HEK293T (cell line): ENCODE measurements around the gene TIMP2.

ENCODE experiments used
- BHLHE40 ChIP-seq: fragments of 450-650 bp; IDR thresholded peaks from 2 replicates; pipeline ENCODE4 v1.6.1; 2016; ENCODE audit warnings: mild to moderate bottlenecking, moderate library complexity, borderline replicate concordance
- ELF4 ChIP-seq: fragments of 450-650 bp; IDR thresholded peaks from 2 replicates; pipeline ENCODE4 v1.6.1; 2017; ENCODE audit warnings: antibody characterized with exemption
- FOXA1 ChIP-seq: fragments of 450-650 bp; IDR thresholded peaks from 2 replicates; pipeline ENCODE4 v1.6.1; 2016; ENCODE audit warnings: mild to moderate bottlenecking
- FOXM1 ChIP-seq: fragments of 450-650 bp; IDR thresholded peaks from 2 replicates; pipeline ENCODE4 v1.6.1; 2017; ENCODE audit warnings: mild to moderate bottlenecking, borderline replicate concordance
- L3MBTL2 ChIP-seq: fragments of 450-650 bp; conservative IDR thresholded peaks from 2 replicates; pipeline ENCODE4 v1.6.1; 2016; ENCODE audit warnings: mild to moderate bottlenecking
- SUZ12 ChIP-seq: fragments of 450-650 bp; IDR thresholded peaks from 2 replicates; pipeline ENCODE4 v1.6.1; 2016; ENCODE audit warnings: mild to moderate bottlenecking
- TARDBP ChIP-seq: fragments of 450-650 bp; IDR thresholded peaks from 2 replicates; pipeline ENCODE4 v1.6.1; 2016
- ZNF384 ChIP-seq: fragments of 450-650 bp; IDR thresholded peaks from 2 replicates; pipeline ENCODE4 v1.6.1; 2016

DNA sequence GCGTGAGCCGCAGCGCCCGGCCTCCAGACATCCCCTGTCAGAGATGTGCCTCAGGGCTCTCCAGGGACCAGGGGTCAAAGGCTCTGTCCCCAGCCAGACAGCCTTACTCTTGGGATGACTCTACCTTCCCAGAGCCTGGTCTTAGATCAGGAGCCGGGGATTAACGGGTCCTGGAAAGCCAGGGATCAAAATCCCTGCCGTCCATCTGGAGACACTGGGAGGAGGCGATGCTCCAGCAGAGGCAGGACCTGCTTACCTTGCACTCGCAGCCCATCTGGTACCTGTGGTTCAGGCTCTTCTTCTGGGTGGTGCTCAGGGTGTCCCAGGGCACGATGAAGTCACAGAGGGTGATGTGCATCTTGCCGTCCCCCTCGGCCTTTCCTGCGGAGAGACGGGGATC is 67.9 kb downstream of the TIMP2 start:
- no peak for TF ChIP-seq L3MBTL2
- TF ChIP-seq SUZ12, result no peak
- TF ChIP-seq BHLHE40, result no peak
- no peak for TF ChIP-seq ELF4
- TF ChIP-seq FOXM1, result no peak
- TF ChIP-seq FOXA1, result no peak
- TF ChIP-seq TARDBP, result no peak
- TF ChIP-seq ZNF384, result no peak
